SH-SY5Y (cell line): ENCODE results near the gene AIP.

Experiments used
- GATA2 ChIP-seq: IDR thresholded peaks from 2 replicates; pipeline ENCODE4 v1.6.1; 2011; ENCODE audit warnings: mild to moderate bottlenecking, low read depth, low read length
- GATA3 ChIP-seq: IDR thresholded peaks from 2 replicates; pipeline ENCODE4 v1.6.1; 2011; ENCODE audit warnings: low read depth, mild to moderate bottlenecking, low read length, moderate library complexity

DNA sequence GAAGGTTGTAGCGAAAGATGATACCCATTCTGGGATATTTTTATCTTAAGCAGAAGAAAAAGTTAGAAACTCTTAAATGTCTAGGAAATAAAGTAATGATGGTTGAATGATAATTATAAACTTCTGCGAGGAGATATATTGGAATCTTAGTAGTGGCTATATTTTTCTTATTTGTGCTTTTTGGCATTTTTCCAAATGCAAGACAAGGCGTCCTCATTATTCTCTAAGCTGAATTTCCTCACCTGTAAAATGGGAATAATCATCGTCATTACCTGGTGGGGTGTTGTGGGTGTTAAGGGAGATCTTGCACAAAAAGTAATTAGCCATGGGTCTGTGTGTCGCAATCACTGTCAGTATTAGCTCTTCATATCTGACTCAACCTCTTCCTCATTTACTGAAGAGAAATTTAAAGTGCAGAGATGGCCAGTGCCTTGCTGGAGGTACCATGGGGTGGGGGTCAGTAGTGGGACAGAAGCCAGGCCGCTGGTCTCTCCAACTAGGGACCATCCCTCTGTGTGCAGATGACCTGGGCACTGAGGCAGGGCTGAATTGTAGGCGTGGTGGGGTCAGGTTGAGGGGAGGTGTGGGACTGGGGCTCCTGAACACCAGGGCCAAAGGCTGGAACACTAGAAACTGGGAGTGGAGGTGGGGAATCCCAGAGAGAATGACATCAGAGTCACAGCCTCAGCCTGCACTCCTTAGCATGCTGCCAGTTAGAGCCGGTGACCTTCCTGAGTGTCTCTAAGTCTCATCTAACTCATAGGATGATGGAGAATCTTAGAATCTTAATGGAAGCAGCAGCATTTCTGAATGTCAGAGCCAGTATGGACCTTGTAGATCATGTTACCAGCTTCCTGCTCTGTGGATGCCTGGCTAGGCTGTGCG is 18.2 kb downstream of the AIP start:
- no peak for TF ChIP-seq GATA2
- TF ChIP-seq GATA3: no peak
